ENCODE results near the gene SEZ6.

DNA sequence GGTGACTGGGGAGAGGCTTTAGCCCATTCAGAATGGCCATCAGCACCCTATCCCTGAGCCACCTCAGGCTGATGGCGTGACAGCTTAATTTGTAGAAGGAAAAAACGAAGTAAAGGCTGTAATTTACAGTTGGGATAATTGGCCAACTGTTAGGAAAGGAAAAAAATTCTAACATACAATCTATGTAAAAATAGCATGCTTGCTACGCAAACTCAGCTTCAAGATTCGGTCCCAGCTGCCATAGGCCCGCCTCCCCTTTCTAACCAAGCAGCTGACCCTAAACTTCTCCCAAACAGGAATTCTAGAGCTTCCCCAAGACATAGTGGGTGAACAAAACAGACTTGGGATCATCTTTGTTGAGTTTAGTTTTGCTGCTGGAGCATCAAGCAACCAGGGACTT, 4.9 kb downstream of the SEZ6 start:
- TF ChIP-seq, protein P1, sequence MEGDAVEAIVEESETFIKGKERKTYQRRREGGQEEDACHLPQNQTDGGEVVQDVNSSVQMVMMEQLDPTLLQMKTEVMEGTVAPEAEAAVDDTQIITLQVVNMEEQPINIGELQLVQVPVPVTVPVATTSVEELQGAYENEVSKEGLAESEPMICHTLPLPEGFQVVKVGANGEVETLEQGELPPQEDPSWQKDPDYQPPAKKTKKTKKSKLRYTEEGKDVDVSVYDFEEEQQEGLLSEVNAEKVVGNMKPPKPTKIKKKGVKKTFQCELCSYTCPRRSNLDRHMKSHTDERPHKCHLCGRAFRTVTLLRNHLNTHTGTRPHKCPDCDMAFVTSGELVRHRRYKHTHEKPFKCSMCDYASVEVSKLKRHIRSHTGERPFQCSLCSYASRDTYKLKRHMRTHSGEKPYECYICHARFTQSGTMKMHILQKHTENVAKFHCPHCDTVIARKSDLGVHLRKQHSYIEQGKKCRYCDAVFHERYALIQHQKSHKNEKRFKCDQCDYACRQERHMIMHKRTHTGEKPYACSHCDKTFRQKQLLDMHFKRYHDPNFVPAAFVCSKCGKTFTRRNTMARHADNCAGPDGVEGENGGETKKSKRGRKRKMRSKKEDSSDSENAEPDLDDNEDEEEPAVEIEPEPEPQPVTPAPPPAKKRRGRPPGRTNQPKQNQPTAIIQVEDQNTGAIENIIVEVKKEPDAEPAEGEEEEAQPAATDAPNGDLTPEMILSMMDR (IDR thresholded peaks at IDR 0.05 in 8 of 11, conservative IDR thresholded peaks at IDR 0.05 in 3 of 11), result no peak
- TF ChIP-seq POLR2AphosphoS5 (IDR thresholded peaks at IDR 0.05), result no peak

Measured in spleen (tissue), 7 donors.